Activated T-cell treated with anti-CD3 and anti-CD28 coated beads for 1 hour (primary cell): Measurements from ENCODE around the gene GPC3.
A peak's percentile ranks its signal among the peaks of the same experiment; 100 is the strongest.
"Not testable (repeated sequence)": the region's sequence is repeated elsewhere in the genome, so short reads cannot be mapped to it uniquely, and the experiment has no call there.

ENCODE experiments used
- DNase-seq: peaks from one replicate; pipeline ENCODE4 v3.0.0-alpha.2; 2020; ENCODE audit warnings: low read depth

Gene GPC3

GRCh38 chrX:133985164-133985966 lies at the start of gene GPC3:
TSS of gene GPC3 (minus strand) at chrX:133985594.
- peak; percentile 4 for DNase-seq

GRCh38 chrX:134032441-134032840 lies 47.0 kb upstream of the GPC3 start:
- no peak for DNase-seq

GRCh38 chrX:134026565-134027311 lies 41.3 kb upstream of the GPC3 start:
- DNase-seq, result peak; percentile 0

GRCh38 chrX:134025986-134026545 lies 40.7 kb upstream of the GPC3 start:
- DNase-seq, result no peak

- no peak for DNase-seq
Measured at GRCh38 chrX:134024686-134025377, 39.4 kb upstream of the GPC3 start.

- no peak for DNase-seq
Measured at GRCh38 chrX:134023851-134024281, 38.5 kb upstream of the GPC3 start.

GRCh38 chrX:134020910-134021309 lies 35.5 kb upstream of the GPC3 start:
- DNase-seq, result no peak

- DNase-seq, result no peak
Measured at GRCh38 chrX:134019567-134020206, 34.3 kb upstream of the GPC3 start.

GRCh38 chrX:134016309-134016708 lies 30.9 kb upstream of the GPC3 start:
- DNase-seq, result not testable (repeated sequence)

- DNase-seq, result not testable (repeated sequence)
Measured at GRCh38 chrX:134015510-134015909, 30.1 kb upstream of the GPC3 start.

- DNase-seq, result no peak
Measured at GRCh38 chrX:134013524-134013923, 28.1 kb upstream of the GPC3 start.

- DNase-seq, result no peak
Measured at GRCh38 chrX:134013092-134013497, 27.7 kb upstream of the GPC3 start.

- DNase-seq, result no peak
Measured at GRCh38 chrX:134010690-134011089, 25.3 kb upstream of the GPC3 start.

- no peak for DNase-seq
Measured at GRCh38 chrX:134007716-134008115, 22.3 kb upstream of the GPC3 start.

GRCh38 chrX:134006484-134007161 lies 21.2 kb upstream of the GPC3 start:
- no peak for DNase-seq

- no peak for DNase-seq
Measured at GRCh38 chrX:134004084-134004483, 18.7 kb upstream of the GPC3 start.

GRCh38 chrX:134002921-134003615 lies 17.7 kb upstream of the GPC3 start:
- no peak for DNase-seq

- no peak for DNase-seq
Measured at GRCh38 chrX:134000260-134001245, 15.2 kb upstream of the GPC3 start.

GRCh38 chrX:133999031-133999705 lies 13.8 kb upstream of the GPC3 start:
- no peak for DNase-seq
